A673 (cell line): ENCODE results near the gene PPP1R2. TPM values are rescaled to one million over a fixed set of nuclear protein-coding genes. Genes with fewer than 3 reads are reported as not detected.

Source experiments
- BruUV-seq: library from RNA; stranded (reverse); fragments of 400-500 nt; replicated peaks from 2 replicates; lab custom pipeline; 2021; lab: Mats Ljungman, UMichigan
- CTCF ChIA-PET: fragments of 300-600 bp; sonication (Branson Sonifier 250); formaldehyde crosslinking; loops from one replicate; lab custom pipeline; 2022; ENCODE audit warnings: antibody characterized with exemption; lab: Charles Lee
- POLR2A ChIA-PET: fragments of 300-600 bp; sonication (Branson Sonifier 250); formaldehyde crosslinking; loops from one replicate; lab custom pipeline; 2022; ENCODE audit warnings: antibody characterized with exemption; ENCODE audit not compliant: low non-redundant PET; lab: Charles Lee
- DNase-seq: peaks from one replicate; pipeline ENCODE4 v3.0.0-alpha.2; 2015; ENCODE audit warnings: low spot score
- H3K27ac ChIP-seq: fragments of 200-600 bp; sonication (generic); 2 replicates; pipeline ENCODE4 v1.5.1; 2016; ENCODE audit warnings: mixed run types, low read depth, mild to moderate bottlenecking, mixed read lengths, antibody characterized with exemption, low read length; ENCODE audit not compliant: poor library complexity, severe bottlenecking
- H3K27me3 ChIP-seq: fragments of 200-600 bp; sonication (generic); replicated peaks from 2 replicates; pipeline ENCODE4 v1.6.1; 2017; ENCODE audit warnings: mixed run types, low read depth, mild to moderate bottlenecking, mixed read lengths, antibody characterized with exemption, low read length; ENCODE audit not compliant: insufficient read depth, poor library complexity
- H3K36me3 ChIP-seq: fragments of 200-600 bp; sonication (generic); 2 replicates; pipeline ENCODE4 v1.6.1; 2016; ENCODE audit warnings: mixed run types, mild to moderate bottlenecking, mixed read lengths, antibody characterized with exemption, low read length; ENCODE audit not compliant: insufficient read depth, poor library complexity, severe bottlenecking
- H3K4me1 ChIP-seq: fragments of 200-600 bp; sonication (generic); 2 replicates; pipeline ENCODE4 v1.6.1; 2017; ENCODE audit warnings: mixed run types, mild to moderate bottlenecking, mixed read lengths, antibody characterized with exemption, low read length; ENCODE audit not compliant: insufficient read depth, poor library complexity, severe bottlenecking
- H3K4me3 ChIP-seq: fragments of 200-600 bp; sonication (generic); 2 replicates; pipeline ENCODE4 v1.5.1; 2016; ENCODE audit warnings: low read depth, mixed run types, mild to moderate bottlenecking, mixed read lengths, low read length; ENCODE audit not compliant: poor library complexity, severe bottlenecking
- H3K9me3 ChIP-seq: fragments of 200-600 bp; sonication (generic); 2 replicates; pipeline ENCODE4 v1.6.1; 2016; ENCODE audit warnings: mixed run types, low read depth, mild to moderate bottlenecking, mixed read lengths, antibody characterized with exemption, low read length; ENCODE audit not compliant: poor library complexity, severe bottlenecking
- EZH2 ChIP-seq: fragments of 200-600 bp; sonication (generic); IDR thresholded peaks from 2 replicates; pipeline ENCODE4 v1.6.1; 2017; ENCODE audit warnings: borderline replicate concordance, low read depth, mild to moderate bottlenecking, mixed read lengths, antibody characterized with exemption, low read length; ENCODE audit not compliant: poor library complexity, severe bottlenecking
- intact Hi-C: fragments of 100-400 bp; cut with micrococcal nuclease; formaldehyde crosslinking; loops from one replicate; pipeline ENCODE4 v1.10.0; 2022; ENCODE audit not compliant: unreplicated experiment
- total RNA-seq: library from RNA; stranded (reverse); gene quantifications from 2 replicates; pipeline ENCODE4 v1.2.3, GENCODE V29; 2021
- TF ChIP-seq, protein P1 (sequence below): fragments of 300-800, 200-600 bp; sonication (generic); conservative IDR thresholded peaks from 2 replicates; pipeline ENCODE4 v1.5.1; 2017; ENCODE audit warnings: low read depth, mild to moderate bottlenecking, antibody characterized with exemption, low read length, moderate library complexity, mixed read lengths

Gene PPP1R2
- total RNA-seq, 1 experiment from 2014 or later = 45.5 TPM

DNA sequence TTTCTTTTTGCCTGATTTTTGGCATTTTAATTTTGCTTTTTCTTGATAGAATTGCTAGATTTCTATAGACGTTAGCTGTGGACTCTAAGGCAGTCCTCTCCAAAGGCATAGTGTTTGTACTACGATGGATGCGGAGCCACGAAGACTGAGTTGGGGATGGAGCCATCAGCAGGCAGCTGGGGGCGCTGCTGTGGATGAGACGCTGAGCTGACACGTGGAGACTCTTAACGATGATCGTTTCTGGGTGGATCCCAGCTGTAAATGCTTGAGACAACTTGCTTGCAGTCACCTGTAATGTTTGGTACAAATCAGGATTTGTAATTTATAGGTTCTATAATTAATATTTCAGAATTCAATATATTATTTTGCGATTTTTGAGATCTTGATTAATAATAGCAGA lies 13.3 kb upstream of the PPP1R2 start:
- no peak for TF ChIP-seq EZH2
- TF ChIP-seq, protein P1, sequence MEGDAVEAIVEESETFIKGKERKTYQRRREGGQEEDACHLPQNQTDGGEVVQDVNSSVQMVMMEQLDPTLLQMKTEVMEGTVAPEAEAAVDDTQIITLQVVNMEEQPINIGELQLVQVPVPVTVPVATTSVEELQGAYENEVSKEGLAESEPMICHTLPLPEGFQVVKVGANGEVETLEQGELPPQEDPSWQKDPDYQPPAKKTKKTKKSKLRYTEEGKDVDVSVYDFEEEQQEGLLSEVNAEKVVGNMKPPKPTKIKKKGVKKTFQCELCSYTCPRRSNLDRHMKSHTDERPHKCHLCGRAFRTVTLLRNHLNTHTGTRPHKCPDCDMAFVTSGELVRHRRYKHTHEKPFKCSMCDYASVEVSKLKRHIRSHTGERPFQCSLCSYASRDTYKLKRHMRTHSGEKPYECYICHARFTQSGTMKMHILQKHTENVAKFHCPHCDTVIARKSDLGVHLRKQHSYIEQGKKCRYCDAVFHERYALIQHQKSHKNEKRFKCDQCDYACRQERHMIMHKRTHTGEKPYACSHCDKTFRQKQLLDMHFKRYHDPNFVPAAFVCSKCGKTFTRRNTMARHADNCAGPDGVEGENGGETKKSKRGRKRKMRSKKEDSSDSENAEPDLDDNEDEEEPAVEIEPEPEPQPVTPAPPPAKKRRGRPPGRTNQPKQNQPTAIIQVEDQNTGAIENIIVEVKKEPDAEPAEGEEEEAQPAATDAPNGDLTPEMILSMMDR = peak; percentile 69
- intact Hi-C loops = loop anchor here (5.0 kb wide), 1 partner anchor 296 kb away; no protein-coding TSS in a partner anchor
- BruUV-seq = no TSS peak
- CTCF ChIA-PET = no interaction called here
- no peak overlapping the region for H3K27ac ChIP-seq
- no peaks in the 10 kb centered on the region for H3K4me1 ChIP-seq
- H3K36me3 ChIP-seq = no peaks in the 10 kb centered on the region
- POLR2A ChIA-PET = no interaction called here
- no peaks in the 10 kb centered on the region for H3K27me3 ChIP-seq
- peak; percentile 53 for DNase-seq
- H3K4me3 ChIP-seq = no peak overlapping the region
- no peaks in the 10 kb centered on the region for H3K9me3 ChIP-seq

DNA sequence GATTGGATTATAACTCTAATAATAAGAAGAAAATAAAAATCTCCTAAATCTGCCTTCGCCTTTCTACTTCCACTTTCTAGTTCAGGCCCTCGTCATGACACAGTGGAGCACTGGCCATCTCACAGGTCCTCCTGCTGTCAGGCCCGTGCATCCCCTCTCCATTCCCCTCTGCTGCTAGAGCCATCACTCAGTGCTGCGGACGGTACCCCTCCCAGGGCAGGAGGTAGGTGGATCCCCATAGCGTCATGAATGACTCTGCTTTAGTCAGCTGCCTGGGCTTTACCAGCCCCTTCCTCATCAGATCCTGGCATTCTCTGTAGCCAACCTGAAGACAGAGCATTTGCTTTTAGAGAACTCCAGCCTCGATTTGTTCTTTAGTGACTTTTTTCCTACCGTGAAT lies 12.0 kb upstream of the PPP1R2 start:
- no peaks in the 10 kb centered on the region for H3K9me3 ChIP-seq
- TF ChIP-seq EZH2 = no peak
- TF ChIP-seq, protein P1 = no peak
- DNase-seq = no peak
- POLR2A ChIA-PET = no interaction called here
- CTCF ChIA-PET = no interaction called here
- no peak overlapping the region for H3K4me3 ChIP-seq
- H3K27ac ChIP-seq = no peak overlapping the region
- H3K4me1 ChIP-seq = no peaks in the 10 kb centered on the region
- no peaks in the 10 kb centered on the region for H3K36me3 ChIP-seq
- intact Hi-C loops = loop anchor here (5.0 kb wide), 1 partner anchor 297 kb away; no protein-coding TSS in a partner anchor
- H3K27me3 ChIP-seq = no peaks in the 10 kb centered on the region
- BruUV-seq = no TSS peak

DNA sequence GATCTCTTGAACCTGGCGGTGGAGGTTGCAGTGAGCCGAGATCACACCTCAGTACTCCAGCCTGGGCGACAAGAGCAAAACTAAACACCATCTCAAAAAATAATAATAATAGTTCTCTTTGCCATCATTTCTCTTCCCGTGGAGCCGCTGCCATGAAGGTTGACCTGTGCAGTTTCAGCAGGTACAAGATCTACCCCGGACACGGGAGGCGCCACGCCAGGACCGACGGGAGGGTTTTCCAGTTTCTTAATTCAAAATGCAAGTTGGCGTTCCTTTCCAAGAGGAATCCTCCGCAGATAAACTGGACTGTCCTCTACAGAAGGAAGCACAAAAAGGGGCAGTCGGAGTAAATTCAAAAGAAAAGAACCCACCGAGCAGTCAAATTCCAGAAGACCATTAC lies 11.3 kb upstream of the PPP1R2 start:
- no TSS peak for BruUV-seq
- H3K4me1 ChIP-seq = no peaks in the 10 kb centered on the region
- ChIA-PET CTCF (no interaction called here), POLR2A (no interaction called here)
- H3K4me3 ChIP-seq = no peak overlapping the region
- intact Hi-C loops = no loop called here
- no peaks in the 10 kb centered on the region for H3K9me3 ChIP-seq
- TF ChIP-seq EZH2 = no peak
- TF ChIP-seq, protein P1 = no peak
- DNase-seq = no peak
- no peak overlapping the region for H3K27ac ChIP-seq
- no peaks in the 10 kb centered on the region for H3K27me3 ChIP-seq
- no peaks in the 10 kb centered on the region for H3K36me3 ChIP-seq
